ENCODE measurements around the gene PIGO. TPM values are rescaled to one million over a fixed set of nuclear protein-coding genes. Genes with fewer than 3 reads are reported as not detected.

The PIGO gene
- total and polyA plus RNA-seq, 10 of the 15 experiments (the other 5 are each of a cell fraction or from before 2014, with no cell fraction given) = 8.2 to 23.3 (median 18.4) TPM

GRCh38 chr9:35115680-35116538 lies 19.5 kb upstream of the PIGO start, which contains the start of gene ATOSB:
ATOSB (minus strand) TSS chr9:35115862; CDS start chr9:35108274, 7,588 bp downstream.
- no peaks in the 10 kb centered on the region for H3K27me3 ChIP-seq (replicated peaks in 1 of 2; ENCODE audit: control insufficient read depth in 2 of 2, insufficient read depth in 2 of 2, low read length in 1 of 2)
- peak; percentile 59 for FAIRE-seq
- no peaks in the 10 kb centered on the region for H3K36me3 ChIP-seq (ENCODE audit: control insufficient read depth in 2 of 2, insufficient read depth in 2 of 2, low read length in 1 of 2)
- ATAC-seq = peak; percentile 82
- in situ Hi-C loops (cut with MboI) (loop anchor here (5.0 kb wide), 3 partner anchors 141 to 486 kb away; no protein-coding TSS in a partner anchor), intact Hi-C loops (cut with micrococcal nuclease; ENCODE audit: unreplicated experiment) (loop anchor here (1.0 to 10.0 kb wide), 7 partner anchors 19 to 699 kb away; partner anchors contain the start of genes CREB3, HINT2, PIGO and SPAG8)
- ChIA-PET POLR2A (interaction anchor here (0.7 to 3.2 kb wide), 5 partner anchors 12 to 531 kb away, joined by 3 to 27 read pairs (median 3); partner anchors contain the start of genes STOML2 and VCP), CTCF (interaction anchor here (0.7 to 3.9 kb wide), 10 partner anchors 9 to 440 kb away, joined by 3 to 85 read pairs (median 8); no protein-coding TSS in a partner anchor), RAD21 (ENCODE audit: unreplicated experiment) (interaction anchor here (0.6 to 2.7 kb wide), 13 partner anchors 8 to 617 kb away, joined by 3 to 20 read pairs (median 4); partner anchors contain the start of genes CCDC107, CREB3, DNAJB5 and FANCG), SMC1A (ENCODE audit: uncharacterized antibody, unreplicated experiment) (interaction anchor here (1.0 to 3.0 kb wide), 6 partner anchors 9 to 504 kb away, joined by 3 to 23 read pairs (median 4); no protein-coding TSS in a partner anchor)
- peak; percentile 72 for DNase-seq (ENCODE audit: low read depth, low spot score)
- WGBS (ENCODE audit: insufficient coverage, insufficient replicate concordance, low lambda C conversion rate, missing lambda C conversion rate) = 1% methylated on average over 47 of the region's 54 CpGs
- H3K27ac ChIP-seq (ENCODE audit: control insufficient read depth, insufficient read depth) = peak within 1 kb of the TSS; percentile 84
- peak within 1 kb of the TSS; percentile 96 for H3K4me3 ChIP-seq
- no peaks in the 10 kb centered on the region for H3K9me3 ChIP-seq (replicated peaks; ENCODE audit: control insufficient read depth, insufficient read depth, low read length)
- peaks cover 28% of the 10 kb centered on the region for H3K4me1 ChIP-seq (ENCODE audit: control insufficient read depth, insufficient read depth, low read length)
- no TSS peak for BruUV-seq (replicated peaks)
- H3K4me2 ChIP-seq (ENCODE audit: control insufficient read depth, insufficient read depth) = peak within 1 kb of the TSS; percentile 100
- no peaks in the 10 kb centered on the region for H4K20me1 ChIP-seq (ENCODE audit: control insufficient read depth, insufficient read depth)
- peaks cover 3% of the 10 kb centered on the region for H3K79me2 ChIP-seq (ENCODE audit: control insufficient read depth, insufficient read depth, low read length)
- H3K9ac ChIP-seq (ENCODE audit: control insufficient read depth, insufficient read depth, low read length) = peak within 1 kb of the TSS; percentile 71
- H2AFZ ChIP-seq (ENCODE audit: control insufficient read depth, low read depth, low read length) = peak within 1 kb of the TSS; percentile 84
- no peak for TF ChIP-seq FOS (IDR thresholded peaks at IDR 0.05; ENCODE audit: borderline replicate concordance, extremely low read depth, insufficient read length)
- no peak for TF ChIP-seq RBBP5 (conservative IDR thresholded peaks at IDR 0.05)
- TF ChIP-seq SMC3 (IDR thresholded peaks at IDR 0.05; ENCODE audit: borderline replicate concordance, low read length) = no peak
- TF ChIP-seq SRF (IDR thresholded peaks at IDR 0.05; ENCODE audit: low read depth in 2 of 2, low read length in 2 of 2) = no peak
- no peak for TF ChIP-seq SREBF2 (IDR thresholded peaks at IDR 0.05; ENCODE audit: low read length)
- TF ChIP-seq MEF2B (IDR thresholded peaks at IDR 0.05; ENCODE audit: partially characterized antibody, poor library complexity, severe bottlenecking) = peak; percentile 60
- TF ChIP-seq IKZF2 (IDR thresholded peaks at IDR 0.05) = peak; percentile 41 to 58; a peak in 2 of 4 replicates
- TF ChIP-seq HDAC6 (IDR thresholded peaks at IDR 0.05; ENCODE audit: unreplicated experiment) = no peak
- TF ChIP-seq EZH2 (IDR thresholded peaks at IDR 0.05; ENCODE audit: borderline replicate concordance, control insufficient read depth, low read depth, low read length) = no peak
- TF ChIP-seq MTA2 (IDR thresholded peaks at IDR 0.05; ENCODE audit: low read depth) = no peak
- no peak for TF ChIP-seq ELK1 (IDR thresholded peaks at IDR 0.05; ENCODE audit: low read depth, low read length)
- peak; percentile 43 for TF ChIP-seq PBX3 (IDR thresholded peaks at IDR 0.05; ENCODE audit: insufficient replicate concordance, low read depth, low read length)
- TF ChIP-seq TBL1XR1 (IDR thresholded peaks at IDR 0.05; ENCODE audit: low read depth, low read length) = no peak
- no peak for TF ChIP-seq HDAC2 (IDR thresholded peaks at IDR 0.05)
- peak; percentile 82 for TF ChIP-seq MAX (IDR thresholded peaks at IDR 0.05; ENCODE audit: low read depth, low read length)
- no peak for TF ChIP-seq ZNF622 (IDR thresholded peaks at IDR 0.05)
- TF ChIP-seq CREB1 (IDR thresholded peaks at IDR 0.05; ENCODE audit: low read depth) = peak; percentile 51; the same call in 1 of the 2 replicates
- TF ChIP-seq EED (IDR thresholded peaks at IDR 0.05; ENCODE audit: low read depth) = no peak
- no peak for TF ChIP-seq BCL11A (IDR thresholded peaks at IDR 0.05; ENCODE audit: low read depth, low read length)
- TF ChIP-seq IRF3 (IDR thresholded peaks at IDR 0.05) = no peak
